Calu3 (cell line): ENCODE data around the gene ST6GAL1. TPM values are rescaled to one million over a fixed set of nuclear protein-coding genes. Genes with fewer than 3 reads are reported as not detected.

Experiments used
- BruUV-seq: library from RNA; stranded (reverse); fragments of 400-500 nt; replicated peaks from 2 replicates; lab custom pipeline; 2021; lab: Mats Ljungman, UMichigan
- CTCF ChIA-PET: fragments of 300-600 bp; sonication (Branson Sonifier 250); formaldehyde crosslinking; loops from one replicate; lab custom pipeline; 2022; ENCODE audit warnings: antibody characterized with exemption; lab: Charles Lee
- DNase-seq: peaks from one replicate; pipeline ENCODE4 v3.0.0; 2022
- H3K27ac Mint-ChIP-seq: one replicate; pipeline ENCODE4 v1.8.0; 2022; ENCODE audit warnings: mixed read lengths; ENCODE audit not compliant: unreplicated experiment
- H3K27me3 Mint-ChIP-seq: one replicate; pipeline ENCODE4 v1.8.0; 2022; ENCODE audit warnings: mixed read lengths; ENCODE audit not compliant: unreplicated experiment
- H3K36me3 Mint-ChIP-seq: one replicate; pipeline ENCODE4 v1.8.0; 2022; ENCODE audit warnings: mild to moderate bottlenecking, moderate library complexity, mixed read lengths; ENCODE audit not compliant: insufficient read depth, unreplicated experiment
- H3K4me1 Mint-ChIP-seq: one replicate; pipeline ENCODE4 v1.8.0; 2022; ENCODE audit warnings: mild to moderate bottlenecking, low read depth, mixed read lengths; ENCODE audit not compliant: unreplicated experiment
- H3K4me3 Mint-ChIP-seq: one replicate; pipeline ENCODE4 v1.8.0; 2022; ENCODE audit warnings: mild to moderate bottlenecking, low read depth, moderate library complexity, mixed read lengths; ENCODE audit not compliant: unreplicated experiment
- H3K9me3 Mint-ChIP-seq: one replicate; pipeline ENCODE4 v1.8.0; 2022; ENCODE audit warnings: low read depth, mixed read lengths; ENCODE audit not compliant: unreplicated experiment
- intact Hi-C: fragments of 100-400 bp; cut with micrococcal nuclease; formaldehyde crosslinking; loops from one replicate; pipeline ENCODE4 v1.10.0; 2022; ENCODE audit not compliant: unreplicated experiment
- total RNA-seq: library from RNA; stranded (reverse); gene quantifications from 2 replicates; pipeline ENCODE4 v1.2.3, GENCODE V29; 2022
- TF ChIP-seq, protein P1 (sequence below): fragments of 200-600 bp; IDR thresholded peaks from one replicate; pipeline ENCODE4 v1.8.0; 2022; ENCODE audit warnings: antibody characterized with exemption; ENCODE audit not compliant: unreplicated experiment

ST6GAL1 gene
- total RNA-seq, 1 experiment from 2014 or later = 20.4 TPM

DNA sequence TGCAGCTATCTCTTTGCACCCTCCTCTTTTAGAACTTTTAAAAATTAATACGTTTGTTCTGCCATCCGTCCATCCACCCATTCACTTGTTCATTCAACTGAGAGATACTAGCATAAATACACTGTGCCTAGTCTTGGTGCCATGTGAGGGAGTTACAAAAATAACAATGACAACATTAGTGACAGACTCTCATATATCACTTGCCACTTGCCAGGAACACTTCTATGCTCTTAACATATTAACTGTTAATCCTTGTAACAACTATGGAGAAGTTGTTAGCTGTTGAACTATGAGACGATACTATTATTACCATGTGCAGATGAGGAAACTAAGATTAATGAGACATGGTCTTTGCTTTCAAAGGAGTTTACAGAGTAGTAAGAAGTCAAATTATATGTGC is 175.4 kb downstream of the ST6GAL1 start:
- H3K9me3 Mint-ChIP-seq = no peaks in the 10 kb centered on the region
- CTCF ChIA-PET = no interaction called here
- no TSS peak for BruUV-seq
- no peak for DNase-seq
- peaks cover 10% of the 10 kb centered on the region for H3K4me1 Mint-ChIP-seq
- H3K36me3 Mint-ChIP-seq = no peaks in the 10 kb centered on the region
- intact Hi-C loops = no loop called here
- H3K27me3 Mint-ChIP-seq = no peaks in the 10 kb centered on the region
- TF ChIP-seq, protein P1, sequence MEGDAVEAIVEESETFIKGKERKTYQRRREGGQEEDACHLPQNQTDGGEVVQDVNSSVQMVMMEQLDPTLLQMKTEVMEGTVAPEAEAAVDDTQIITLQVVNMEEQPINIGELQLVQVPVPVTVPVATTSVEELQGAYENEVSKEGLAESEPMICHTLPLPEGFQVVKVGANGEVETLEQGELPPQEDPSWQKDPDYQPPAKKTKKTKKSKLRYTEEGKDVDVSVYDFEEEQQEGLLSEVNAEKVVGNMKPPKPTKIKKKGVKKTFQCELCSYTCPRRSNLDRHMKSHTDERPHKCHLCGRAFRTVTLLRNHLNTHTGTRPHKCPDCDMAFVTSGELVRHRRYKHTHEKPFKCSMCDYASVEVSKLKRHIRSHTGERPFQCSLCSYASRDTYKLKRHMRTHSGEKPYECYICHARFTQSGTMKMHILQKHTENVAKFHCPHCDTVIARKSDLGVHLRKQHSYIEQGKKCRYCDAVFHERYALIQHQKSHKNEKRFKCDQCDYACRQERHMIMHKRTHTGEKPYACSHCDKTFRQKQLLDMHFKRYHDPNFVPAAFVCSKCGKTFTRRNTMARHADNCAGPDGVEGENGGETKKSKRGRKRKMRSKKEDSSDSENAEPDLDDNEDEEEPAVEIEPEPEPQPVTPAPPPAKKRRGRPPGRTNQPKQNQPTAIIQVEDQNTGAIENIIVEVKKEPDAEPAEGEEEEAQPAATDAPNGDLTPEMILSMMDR = no peak
- no peak overlapping the region for H3K27ac Mint-ChIP-seq
- no peak overlapping the region for H3K4me3 Mint-ChIP-seq

GRCh38 chr3:187107989-187108388 is 177.7 kb downstream of the ST6GAL1 start:
- no peaks in the 10 kb centered on the region for H3K27me3 Mint-ChIP-seq
- no peak overlapping the region for H3K4me3 Mint-ChIP-seq
- intact Hi-C loops = no loop called here
- H3K36me3 Mint-ChIP-seq = no peaks in the 10 kb centered on the region
- CTCF ChIA-PET = no interaction called here
- no peak for DNase-seq
- BruUV-seq = no TSS peak
- no peaks in the 10 kb centered on the region for H3K9me3 Mint-ChIP-seq
- H3K27ac Mint-ChIP-seq = no peak overlapping the region
- H3K4me1 Mint-ChIP-seq = peaks cover 10% of the 10 kb centered on the region
- TF ChIP-seq, protein P1 = no peak

- H3K4me1 Mint-ChIP-seq = peaks cover 12% of the 10 kb centered on the region
- TF ChIP-seq, protein P1 = no peak
- H3K9me3 Mint-ChIP-seq = no peaks in the 10 kb centered on the region
- intact Hi-C loops = no loop called here
- no peak for DNase-seq
- H3K4me3 Mint-ChIP-seq = no peak overlapping the region
- BruUV-seq = no TSS peak
- no peaks in the 10 kb centered on the region for H3K27me3 Mint-ChIP-seq
- H3K27ac Mint-ChIP-seq = no peak overlapping the region
- no peaks in the 10 kb centered on the region for H3K36me3 Mint-ChIP-seq
- CTCF ChIA-PET = interaction anchor here (0.6 kb wide), 1 partner anchor 8 kb away, joined by 5 read pairs; no protein-coding TSS in a partner anchor
Measured at GRCh38 chr3:187110156-187110555, 179.8 kb downstream of the ST6GAL1 start.

GRCh38 chr3:187112934-187113793 is 182.8 kb downstream of the ST6GAL1 start:
- peaks cover 12% of the 10 kb centered on the region for H3K4me1 Mint-ChIP-seq
- CTCF ChIA-PET = interaction anchor here (0.6 to 4.4 kb wide), 20 partner anchors 11 to 566 kb away, joined by 3 to 51 read pairs (median 4); partner anchors contain the start of gene RPL39L
- TF ChIP-seq, protein P1 = peak; percentile 59
- no peaks in the 10 kb centered on the region for H3K27me3 Mint-ChIP-seq
- no peaks in the 10 kb centered on the region for H3K36me3 Mint-ChIP-seq
- peak; percentile 24 for DNase-seq
- H3K9me3 Mint-ChIP-seq = no peaks in the 10 kb centered on the region
- no peak overlapping the region for H3K27ac Mint-ChIP-seq
- no peak overlapping the region for H3K4me3 Mint-ChIP-seq
- BruUV-seq = no TSS peak
- intact Hi-C loops = loop anchor here (1.0 kb wide), 3 partner anchors 52 to 264 kb away; no protein-coding TSS in a partner anchor
